ENCODE results near the gene CDC42BPB. TPM values are rescaled to one million over a fixed set of nuclear protein-coding genes. Genes with fewer than 3 reads are reported as not detected.
A peak's percentile ranks its signal among the peaks of the same experiment; 100 is the strongest.

Gene CDC42BPB
- total RNA-seq, 1 donor from 2014 or later = 83.1 TPM

DNA sequence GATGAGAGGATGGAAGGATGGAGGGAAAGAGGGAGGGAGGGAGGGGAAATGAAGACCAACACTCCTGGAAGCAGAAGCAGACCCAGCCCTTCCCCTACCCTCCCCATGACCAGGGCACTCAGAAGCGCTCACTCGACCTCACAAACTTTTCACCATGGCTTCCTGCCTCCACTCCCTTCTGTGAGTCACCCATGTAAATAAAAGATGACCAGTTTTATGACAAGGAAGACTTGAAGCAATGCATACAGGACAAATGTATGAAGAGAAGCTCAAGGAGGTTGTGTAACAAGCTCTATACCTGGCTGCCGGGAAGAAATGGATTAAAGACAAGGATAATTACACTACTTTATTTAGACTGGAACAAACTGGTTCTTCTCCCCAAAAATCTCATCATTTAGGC lies 63.8 kb downstream of the CDC42BPB start:
- no peak for DNase-seq

DNA sequence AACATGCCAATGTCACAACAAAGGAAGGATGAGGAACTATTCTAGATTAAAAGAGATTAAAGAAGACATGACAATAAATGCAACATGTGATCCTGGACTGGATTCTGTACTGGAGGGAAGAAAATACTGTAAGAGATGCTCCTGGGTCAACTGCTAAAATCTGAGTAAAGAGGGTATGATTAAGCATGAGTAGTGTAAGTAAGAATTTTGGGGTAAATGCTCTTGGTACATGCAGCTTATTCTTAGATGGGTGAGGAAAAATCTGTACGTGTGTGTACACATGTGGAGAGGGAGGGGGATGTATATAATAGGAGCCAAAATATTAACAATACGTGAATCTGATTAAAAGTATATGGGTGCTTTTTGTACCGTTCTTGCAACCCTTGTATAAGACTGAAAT lies 66.0 kb downstream of the CDC42BPB start:
- DNase-seq = no peak

DNA sequence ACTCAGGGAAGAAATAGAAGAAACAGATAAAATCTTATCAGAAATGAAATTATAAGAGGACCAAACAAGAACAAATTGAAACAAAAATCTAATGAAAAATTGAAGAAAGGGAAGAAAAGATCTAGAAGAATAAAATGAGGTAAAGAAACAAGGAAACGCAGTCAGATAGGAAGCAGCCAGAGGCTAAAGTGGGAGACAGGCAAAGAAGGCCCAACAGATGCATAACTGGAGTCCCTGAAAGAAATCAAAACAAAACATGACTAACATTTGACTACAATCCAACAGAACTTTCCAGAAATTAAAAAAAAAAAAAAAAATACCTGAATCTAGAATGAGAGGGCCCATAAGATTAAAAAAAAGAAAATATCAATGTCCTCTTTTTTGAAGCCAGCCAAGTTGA lies 69.3 kb downstream of the CDC42BPB start:
- DNase-seq = no peak

DNA sequence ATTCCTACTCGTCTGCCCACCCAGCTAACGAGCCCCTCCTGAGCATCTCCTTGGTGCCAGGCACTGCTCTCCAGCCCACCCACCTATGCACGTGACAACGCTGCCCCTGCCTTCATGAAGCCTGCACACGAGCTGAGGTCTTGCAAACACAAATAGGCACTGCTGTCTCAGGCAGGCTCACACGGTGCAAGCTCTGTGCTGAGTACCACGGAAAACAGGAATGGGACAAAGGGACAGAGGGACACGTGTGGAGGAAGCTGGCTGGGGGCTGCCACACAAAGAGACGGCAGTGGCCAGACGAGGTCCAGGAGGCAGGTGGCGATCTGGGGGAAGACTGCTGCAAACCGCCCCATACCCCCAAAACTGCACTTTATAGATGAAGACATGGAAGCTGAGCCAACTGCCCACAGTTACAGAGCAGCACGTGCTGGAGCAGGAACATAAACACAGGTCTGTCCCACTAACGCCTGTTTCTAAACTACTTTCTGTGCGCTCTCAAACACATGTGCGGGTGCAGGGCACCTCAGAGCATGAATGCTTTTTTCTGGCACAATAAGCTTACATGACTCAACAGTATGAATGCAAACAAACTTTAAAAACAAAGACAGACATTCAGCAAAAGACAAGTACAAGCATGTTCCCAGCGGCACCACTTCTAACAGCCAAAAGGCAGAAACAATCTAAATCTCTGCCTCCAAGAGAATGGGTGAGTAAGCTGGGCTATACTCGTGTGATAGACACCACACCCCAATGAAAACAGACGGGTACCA lies 70.4 kb downstream of the CDC42BPB start:
- no peak for DNase-seq

DNA sequence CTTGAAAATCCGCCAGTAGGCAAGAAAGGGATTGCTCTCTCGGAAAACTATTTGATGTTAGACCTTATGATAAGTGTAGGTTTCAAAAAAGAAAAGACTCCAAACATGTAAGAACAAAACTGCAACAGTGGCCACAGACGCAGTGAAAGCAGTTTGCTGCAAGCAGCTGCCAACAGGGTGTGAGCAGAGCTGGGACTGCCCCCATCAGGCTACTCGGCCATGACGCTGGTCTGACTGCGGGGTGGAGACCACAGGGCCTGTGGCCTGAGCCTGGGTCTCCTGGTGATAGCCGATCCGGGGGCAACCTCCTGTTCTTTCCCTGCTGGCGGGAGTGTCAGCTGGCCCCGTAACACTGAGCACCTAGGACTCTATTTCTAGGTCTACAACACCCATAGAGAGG lies 71.7 kb downstream of the CDC42BPB start:
- DNase-seq = no peak

DNA sequence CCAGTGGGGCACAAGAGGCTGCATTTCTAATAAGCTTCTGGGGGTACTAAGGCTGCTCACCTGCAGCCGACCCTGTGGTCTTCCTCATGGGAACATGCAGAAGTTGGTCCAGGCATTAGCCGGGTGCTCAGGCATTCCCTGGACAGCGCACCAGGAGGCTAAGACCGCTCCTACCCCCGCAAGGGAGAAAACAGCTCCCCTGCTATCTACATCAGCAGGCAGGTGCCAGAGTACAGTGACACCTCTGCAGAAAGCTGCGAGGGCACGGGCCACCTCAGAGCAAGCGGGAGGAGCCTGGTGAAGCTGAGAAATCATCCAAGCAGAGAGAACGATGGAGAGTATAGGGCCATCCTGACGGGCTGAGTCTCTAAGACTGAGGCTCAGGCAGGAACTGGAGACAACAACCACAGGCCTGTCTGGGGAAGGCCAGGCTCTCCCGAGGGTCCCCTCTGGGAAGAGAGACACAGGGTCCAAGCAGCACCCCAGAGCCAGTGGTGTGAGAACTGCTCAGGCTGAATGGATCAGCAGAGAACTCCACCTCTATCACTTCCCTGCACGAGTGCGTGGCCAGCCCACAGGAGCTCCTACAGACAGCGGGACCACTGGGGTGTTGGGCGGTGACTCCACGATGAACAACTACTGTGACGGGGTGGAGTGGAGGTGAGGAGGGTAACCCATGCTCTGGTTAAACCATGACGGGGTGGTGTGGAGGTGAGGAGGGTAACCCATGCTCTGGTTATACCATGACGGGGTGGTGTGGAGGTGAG lies 72.8 kb downstream of the CDC42BPB start:
- no peak for DNase-seq

DNA sequence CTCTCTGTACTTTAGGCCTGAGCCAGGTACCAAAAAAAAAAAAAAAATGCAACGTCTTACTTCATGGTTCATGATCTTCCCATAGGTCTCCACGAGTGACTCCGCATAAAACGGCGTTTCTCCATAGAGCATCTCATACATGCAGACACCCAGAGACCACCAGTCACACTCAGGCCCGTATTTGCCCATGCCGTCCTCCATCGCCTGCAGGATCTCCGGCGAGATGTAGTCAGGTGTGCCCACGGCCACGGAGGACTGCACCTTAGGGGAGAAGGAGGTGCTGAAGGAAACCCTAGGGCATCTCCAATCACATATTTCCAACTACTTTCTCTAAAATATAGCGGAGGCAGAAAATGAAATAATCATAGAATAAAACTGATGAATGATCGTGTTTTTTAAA lies 73.9 kb downstream of the CDC42BPB start:
- no peak for DNase-seq

DNA sequence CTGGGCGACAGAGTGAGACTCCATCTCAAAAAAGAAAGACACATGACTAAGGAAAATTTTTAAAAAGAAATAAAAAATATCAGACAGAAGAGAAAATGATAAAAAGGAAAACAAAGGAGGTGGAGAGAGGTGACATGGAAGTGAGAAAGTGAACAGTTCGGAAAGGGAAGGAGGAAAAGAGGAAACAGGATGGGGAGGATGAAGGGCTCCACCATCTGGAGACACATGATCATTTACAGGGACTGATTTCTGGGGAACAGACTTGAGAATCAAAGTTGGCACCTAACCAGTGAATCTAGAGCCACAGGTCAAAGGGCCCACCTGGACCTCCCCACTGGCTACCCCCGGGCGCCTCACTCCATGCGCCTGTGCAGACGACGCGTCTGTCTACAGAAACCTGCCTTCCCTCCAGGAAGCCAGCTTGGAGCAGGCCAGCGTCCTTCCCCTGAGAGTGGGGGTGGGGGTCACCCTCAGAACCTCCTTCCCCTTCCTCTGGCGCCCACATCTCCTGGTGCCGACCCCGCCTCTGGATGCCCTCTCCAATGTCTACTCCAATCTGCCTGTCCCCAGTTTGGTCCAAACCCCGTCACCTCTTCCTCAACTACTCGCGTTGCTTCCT lies 74.4 kb downstream of the CDC42BPB start:
- no peak for DNase-seq

DNA sequence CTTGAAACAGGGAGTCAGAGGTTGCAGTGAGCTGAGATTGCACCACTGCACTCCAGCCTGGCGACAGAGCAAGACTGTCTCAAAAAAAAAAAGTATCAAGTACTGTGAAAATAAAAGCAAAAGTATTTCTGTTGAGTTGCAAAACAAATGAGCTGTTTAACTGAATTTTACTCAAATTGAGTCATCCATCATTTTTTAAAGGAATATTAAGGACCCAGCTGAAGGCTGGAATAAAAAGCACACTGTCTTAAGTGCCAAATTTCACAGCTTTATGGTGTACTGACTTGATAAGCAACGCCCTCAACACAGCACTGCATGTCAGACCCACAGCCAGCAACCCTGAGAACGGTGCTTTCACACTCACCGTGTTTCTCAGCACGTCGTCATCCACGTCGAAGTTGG lies 76.9 kb downstream of the CDC42BPB start:
- no peak for DNase-seq

DNA sequence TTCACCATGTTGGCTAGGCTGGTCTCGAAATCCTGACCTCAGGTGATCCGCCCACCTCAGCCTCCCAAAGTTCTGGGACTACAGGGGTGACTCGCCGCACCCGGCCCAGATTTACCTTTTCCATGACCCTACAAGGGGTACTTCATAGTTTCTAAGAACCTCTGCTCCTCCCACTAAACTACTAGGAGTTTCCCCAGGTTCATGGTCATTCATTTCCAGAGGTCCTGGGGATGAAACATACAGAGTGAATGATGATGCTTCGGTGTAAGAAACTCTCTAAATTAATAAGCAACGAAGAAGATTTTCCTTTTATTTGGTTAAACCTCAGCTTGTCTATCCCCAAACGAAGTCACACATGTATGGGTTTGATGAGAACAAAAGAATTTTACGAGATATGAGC lies 77.9 kb downstream of the CDC42BPB start:
- DNase-seq = no peak

DNA sequence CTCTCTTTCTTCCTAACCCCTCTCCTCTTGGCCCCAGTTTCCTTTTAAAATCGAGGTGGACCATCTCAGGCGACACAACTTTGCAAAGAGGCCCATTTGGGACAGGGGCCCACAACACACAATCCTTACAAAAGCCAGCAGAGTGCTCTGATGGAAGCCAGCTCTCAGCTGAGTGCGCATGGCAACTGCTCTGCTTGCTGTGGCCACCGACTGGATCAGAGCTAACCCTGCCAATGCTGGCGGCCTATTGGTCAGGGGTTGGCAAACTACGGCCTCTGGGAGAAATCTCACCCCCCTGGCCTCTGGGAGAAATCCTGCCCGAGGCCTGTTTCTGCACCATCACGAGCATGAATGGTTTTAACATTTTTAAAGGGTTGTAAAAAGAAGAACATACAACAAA lies 79.9 kb downstream of the CDC42BPB start:
- DNase-seq = no peak

DNA sequence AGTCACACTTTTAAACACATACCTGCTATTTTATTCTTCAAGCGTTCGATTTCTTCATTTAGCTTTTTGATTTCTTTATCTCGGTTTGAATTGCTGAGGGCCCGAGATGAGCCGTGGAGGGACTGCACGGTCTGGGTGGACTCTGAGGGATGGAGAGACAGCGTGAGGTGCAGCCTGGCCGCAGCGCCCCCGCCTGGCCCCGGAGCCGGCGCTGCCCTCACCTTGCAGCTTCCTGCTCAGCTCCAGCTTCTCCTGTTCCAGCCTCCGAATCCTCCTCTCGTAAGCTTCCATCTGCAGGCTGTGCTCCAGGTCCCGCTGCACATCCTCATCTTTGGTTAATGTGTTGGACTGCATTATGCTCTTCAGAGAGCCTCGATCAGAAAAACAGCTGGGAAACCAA lies 81.7 kb downstream of the CDC42BPB start:
- no peak for DNase-seq

DNA sequence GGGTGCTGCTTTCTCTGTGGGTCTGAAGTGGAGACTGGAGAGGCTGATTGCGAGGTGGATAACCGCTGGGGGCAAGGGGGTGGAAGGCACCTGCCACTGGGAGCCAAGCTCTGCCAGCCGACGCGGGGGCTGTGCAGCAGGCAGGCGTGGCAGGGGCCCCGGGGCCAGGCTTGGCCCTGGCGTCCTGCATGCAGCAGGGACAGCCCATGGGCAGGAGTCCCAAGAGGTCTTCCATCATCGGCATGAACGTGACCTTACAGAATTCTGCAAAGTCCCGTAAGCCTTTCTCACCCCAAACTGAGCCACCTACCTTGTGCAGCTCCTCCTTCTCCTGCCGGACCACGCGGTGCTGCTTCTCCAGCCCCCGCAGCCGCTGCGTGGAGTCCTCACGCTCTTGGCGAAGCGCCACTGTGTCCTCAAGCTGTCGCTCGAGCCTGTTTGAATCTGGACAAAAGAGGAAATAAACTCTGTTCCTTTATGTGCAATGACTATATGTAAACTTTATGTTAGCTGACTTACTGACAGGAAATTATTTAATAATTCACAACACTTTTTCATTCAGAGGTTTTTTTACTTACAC lies 83.6 kb downstream of the CDC42BPB start:
- DNase-seq = no peak

DNA sequence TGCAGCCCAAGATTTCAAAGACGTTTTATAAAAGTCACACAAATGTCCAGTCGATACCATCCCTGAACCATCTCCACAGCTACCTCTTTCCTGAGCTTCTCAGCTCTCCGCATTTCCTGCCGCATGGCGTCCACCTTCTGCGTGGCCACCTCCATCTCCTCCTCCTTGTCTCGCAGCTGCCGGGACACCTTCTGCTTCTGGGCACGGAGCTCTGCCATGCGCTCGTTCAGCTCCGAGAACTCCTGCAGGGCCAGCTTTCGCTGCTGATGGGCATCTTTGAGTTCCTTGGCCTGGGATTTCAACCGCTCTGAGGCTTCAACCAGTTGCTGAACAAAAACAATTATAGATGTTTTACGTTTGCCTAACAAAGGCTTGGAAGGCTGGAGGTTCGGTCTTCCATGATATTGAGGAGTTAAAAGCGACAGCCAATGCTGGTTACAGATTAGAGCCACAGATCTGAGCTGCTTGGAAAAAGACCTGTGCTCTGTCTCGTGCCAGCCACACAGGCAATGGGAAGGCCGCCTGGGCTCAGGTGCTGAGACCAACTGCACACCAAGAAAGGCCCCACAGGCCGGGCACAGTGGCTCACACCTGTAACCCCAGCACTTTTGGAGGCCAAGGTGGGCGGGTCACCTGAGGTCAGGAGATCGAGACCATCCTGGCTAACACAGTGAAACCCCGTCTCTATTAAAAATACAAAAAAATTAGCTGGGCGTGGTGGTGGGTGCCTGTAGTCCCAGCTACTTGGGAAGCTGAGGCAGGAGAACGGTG lies 85.3 kb downstream of the CDC42BPB start:
- DNase-seq = no peak

DNA sequence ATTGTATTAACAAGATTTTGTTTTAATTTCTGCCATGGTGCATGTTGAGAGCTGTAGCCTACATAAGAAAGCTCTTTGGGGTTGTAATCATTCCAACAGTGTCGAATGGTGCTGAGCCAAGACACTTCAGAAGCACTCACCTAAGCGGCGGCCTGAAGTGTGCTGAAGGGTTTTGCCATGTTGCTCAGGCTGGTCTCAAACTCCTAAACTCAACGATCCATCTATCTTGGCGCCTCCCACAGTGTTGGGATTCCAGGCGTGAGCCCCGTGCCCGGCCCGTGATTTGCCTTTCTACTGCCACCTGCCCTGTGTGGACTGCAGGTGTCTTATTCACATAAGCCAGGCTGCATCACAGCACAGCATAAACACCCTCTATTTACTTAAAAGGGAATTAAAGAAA lies 86.0 kb downstream of the CDC42BPB start:
- no peak for DNase-seq

DNA sequence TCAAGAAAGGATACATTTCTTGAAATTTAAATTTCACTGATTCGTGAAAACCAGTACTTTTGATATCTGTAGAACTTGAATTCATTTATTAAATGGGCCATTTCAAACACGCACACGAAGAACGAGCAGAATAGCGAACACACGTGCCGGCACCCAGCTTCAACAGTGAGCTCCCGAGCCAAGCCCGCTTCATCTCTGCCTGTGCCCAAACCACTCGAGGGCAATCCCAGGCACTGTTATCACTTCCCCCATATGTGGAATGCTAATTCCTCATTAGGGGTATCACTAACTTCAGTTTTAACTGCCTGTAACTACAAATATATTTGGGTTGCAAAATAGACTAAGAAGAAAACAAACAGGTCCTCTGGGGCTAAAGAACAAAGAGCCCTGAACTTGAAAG lies 86.9 kb downstream of the CDC42BPB start:
- no peak for DNase-seq

DNA sequence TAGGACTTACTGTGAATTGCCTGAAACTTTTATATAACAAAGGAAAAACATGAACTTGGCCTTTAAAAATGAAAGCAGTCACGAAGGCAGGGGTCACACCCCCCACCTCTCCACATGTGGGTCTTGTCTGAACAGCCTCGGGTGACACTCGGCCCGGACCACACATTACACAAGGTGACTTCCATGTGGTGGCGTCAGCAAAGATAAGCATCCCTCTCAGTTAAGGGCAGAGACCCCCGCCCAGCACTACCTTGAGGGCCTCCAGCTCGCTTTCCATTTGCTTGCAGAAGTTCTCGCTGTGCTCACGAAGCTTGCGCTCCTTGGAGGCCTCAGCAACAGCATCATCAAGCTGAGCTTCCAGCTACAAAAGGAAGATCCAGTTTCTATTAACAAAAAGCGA lies 87.4 kb downstream of the CDC42BPB start:
- no peak for DNase-seq

DNA sequence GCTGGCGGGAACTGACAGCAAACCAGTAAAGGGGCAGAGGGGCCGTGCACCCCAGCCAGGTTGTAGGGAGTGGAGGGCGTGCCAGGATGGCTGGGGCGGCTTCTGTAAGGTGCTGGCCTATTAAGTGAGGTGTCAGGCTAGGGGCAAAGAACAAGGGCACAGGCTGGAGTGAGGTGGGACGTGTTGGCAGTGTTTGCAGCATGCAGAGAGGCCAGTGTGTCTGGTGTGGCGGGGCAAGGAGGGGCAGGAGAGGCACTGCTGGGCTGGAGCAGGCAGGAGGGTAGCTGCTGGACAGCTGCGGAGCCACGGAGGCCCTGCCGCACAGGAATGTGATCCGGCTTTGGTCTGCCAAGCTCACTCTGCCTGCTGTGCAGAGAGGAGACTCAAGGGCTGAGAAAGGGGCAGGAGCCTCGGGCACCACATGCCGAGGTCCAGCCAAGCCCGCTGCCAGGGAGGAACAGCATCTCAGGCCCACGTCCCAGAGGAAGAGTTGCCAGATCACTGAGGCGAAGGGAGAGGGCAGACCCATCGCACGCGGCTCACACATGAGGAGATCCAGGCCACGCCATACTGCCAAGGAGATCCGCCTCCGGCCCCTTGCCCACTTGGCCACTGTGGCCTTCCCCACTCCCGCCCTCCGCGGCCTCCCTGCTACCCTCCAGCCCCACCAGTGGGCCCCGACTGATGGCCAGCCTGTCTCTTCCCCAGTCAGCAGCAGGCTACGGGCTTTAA lies 88.1 kb downstream of the CDC42BPB start:
- DNase-seq = peak; percentile 82

DNA sequence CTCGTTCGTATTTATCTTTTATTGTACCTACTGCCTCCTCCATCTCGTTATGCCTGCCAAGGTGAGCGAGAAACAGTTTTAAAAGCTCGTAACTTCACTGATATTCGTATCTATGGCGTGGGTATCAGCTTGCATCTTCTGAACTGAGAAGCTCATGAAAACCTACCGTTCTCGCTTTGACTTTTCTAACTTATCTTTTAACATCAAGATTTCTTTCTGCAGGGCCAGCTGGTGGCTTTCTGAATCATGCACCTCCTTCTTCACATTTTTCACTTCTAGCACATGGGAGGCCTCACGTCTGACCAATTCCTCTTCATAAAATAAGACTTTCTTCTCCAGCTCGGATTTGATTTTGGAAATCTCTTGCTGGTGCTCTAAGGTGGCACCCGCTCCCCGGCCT lies 89.0 kb downstream of the CDC42BPB start:
- DNase-seq = no peak

DNA sequence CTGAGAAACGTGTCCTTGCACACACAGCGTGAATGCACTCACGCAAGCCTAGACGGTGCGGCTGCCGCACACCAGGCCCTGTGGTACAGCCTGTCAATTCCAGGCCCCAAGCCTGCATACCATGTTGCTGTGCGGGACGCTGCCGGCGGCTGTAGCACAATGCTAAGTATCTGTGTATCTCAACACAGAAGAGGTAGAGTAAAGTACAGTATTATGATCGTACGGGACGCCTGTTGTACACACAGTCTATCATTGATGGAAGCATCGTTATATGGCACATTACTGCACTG lies 89.9 kb downstream of the CDC42BPB start:
- no peak for DNase-seq

DNA sequence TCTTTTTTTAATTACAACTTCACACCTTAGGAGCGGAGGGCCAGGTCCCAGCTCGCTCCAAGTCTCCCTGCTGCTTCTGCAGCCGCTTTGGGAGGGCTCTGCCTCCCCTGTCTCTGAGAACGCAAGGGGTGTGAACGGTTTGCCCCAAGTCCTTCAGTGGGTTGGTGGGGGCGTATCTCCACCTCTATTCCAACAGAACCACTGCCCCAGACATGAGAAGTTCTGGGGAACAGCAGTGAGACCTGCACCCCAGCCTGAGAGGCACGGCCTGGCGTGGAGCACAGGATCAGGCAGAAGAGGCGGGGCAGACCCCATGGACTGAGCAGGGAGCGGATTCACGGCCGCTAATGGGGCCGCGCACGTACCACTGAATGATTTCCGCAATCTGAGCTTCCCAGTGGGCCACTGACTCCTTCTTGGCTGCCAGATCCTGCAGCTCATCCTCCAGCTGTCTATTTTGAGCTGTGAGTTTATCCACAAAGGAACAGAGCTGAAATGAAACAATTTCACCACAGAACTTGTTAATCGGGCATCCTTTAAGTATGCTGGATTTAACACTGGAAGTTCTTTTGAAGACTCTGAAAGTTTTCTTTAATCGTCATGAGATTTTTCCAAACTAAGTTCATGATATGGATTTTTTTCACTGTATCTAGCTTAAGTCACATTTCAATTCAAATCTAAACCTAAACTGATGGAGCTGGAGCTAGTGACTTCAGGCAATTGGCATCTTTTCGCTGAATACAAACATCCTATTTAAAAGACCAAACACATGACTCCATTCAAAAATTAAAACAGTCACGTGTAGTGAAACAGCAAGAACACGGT lies 90.5 kb downstream of the CDC42BPB start:
- DNase-seq = peak; percentile 94
